ENCODE data around the gene ZNF716.

The ZNF716 gene

GRCh38 chr7:57404967-57405421 lies 45.0 kb upstream of the ZNF716 start:
- Histone ChIP-seq H3K9me3 (ENCODE audit: control insufficient read depth, low read length) (no peaks in the 10 kb centered on the region), H2AFZ (no peak overlapping the region), H3K36me3 (ENCODE audit: control insufficient read depth, insufficient read depth, low read length) (no peaks in the 10 kb centered on the region), H3K9ac (no peak overlapping the region), H3K4me2 (ENCODE audit: low read length) (no peak overlapping the region), H3K27ac (no peak overlapping the region), H3K4me1 (no peaks in the 10 kb centered on the region), H3K4me3 (ENCODE audit: low read depth, low read length) (no peak overlapping the region), H3K79me2 (no peaks in the 10 kb centered on the region), H3K27me3 (ENCODE audit: control insufficient read depth, insufficient read depth, low read length) (no peaks in the 10 kb centered on the region)
- TF ChIP-seq CTCF (IDR thresholded peaks at IDR 0.05), result no peak

DNA sequence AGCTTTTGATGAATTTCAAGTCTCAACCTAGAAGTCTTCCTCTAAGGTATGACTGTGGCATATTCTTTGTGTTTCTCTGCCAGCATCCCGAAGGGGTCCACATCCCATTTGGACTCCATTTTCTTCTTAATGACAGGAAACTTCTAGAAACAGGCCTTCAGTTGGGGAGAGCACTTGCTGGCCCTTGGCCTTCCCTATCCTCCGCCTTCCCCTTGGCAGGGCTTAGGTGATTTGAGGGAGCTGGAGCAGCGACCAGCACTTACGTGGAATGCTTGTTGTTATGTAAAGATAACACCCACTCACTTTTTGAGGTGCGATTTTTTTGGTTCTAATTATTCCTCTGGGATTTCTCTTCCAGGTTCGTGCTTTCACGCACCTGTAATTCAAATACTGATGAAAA lies 42.9 kb upstream of the ZNF716 start:
- no peak overlapping the region for H3K27ac ChIP-seq
- H2AFZ ChIP-seq, result no peak overlapping the region
- H3K79me2 ChIP-seq, result no peaks in the 10 kb centered on the region
- H3K4me2 ChIP-seq (ENCODE audit: low read length), result no peak overlapping the region
- no peak overlapping the region for H3K4me3 ChIP-seq (ENCODE audit: low read depth, low read length)
- no peaks in the 10 kb centered on the region for H3K9me3 ChIP-seq (ENCODE audit: control insufficient read depth, low read length)
- no peaks in the 10 kb centered on the region for H3K36me3 ChIP-seq (ENCODE audit: control insufficient read depth, insufficient read depth, low read length)
- no peaks in the 10 kb centered on the region for H3K27me3 ChIP-seq (ENCODE audit: control insufficient read depth, insufficient read depth, low read length)
- no peak overlapping the region for H3K9ac ChIP-seq
- no peaks in the 10 kb centered on the region for H3K4me1 ChIP-seq
- TF ChIP-seq CTCF (IDR thresholded peaks at IDR 0.05), result no peak

- H3K27me3 ChIP-seq (ENCODE audit: control insufficient read depth, insufficient read depth, low read length), result no peaks in the 10 kb centered on the region
- H3K9me3 ChIP-seq (ENCODE audit: control insufficient read depth, low read length), result no peaks in the 10 kb centered on the region
- no peak overlapping the region for H3K9ac ChIP-seq
- H3K79me2 ChIP-seq, result no peaks in the 10 kb centered on the region
- H3K4me1 ChIP-seq, result no peaks in the 10 kb centered on the region
- H3K36me3 ChIP-seq (ENCODE audit: control insufficient read depth, insufficient read depth, low read length), result no peaks in the 10 kb centered on the region
- H3K27ac ChIP-seq, result no peak overlapping the region
- no peak overlapping the region for H3K4me2 ChIP-seq (ENCODE audit: low read length)
- no peak for TF ChIP-seq CTCF (IDR thresholded peaks at IDR 0.05)
- H3K4me3 ChIP-seq (ENCODE audit: low read depth, low read length), result no peak overlapping the region
- no peak overlapping the region for H2AFZ ChIP-seq
Observed at GRCh38 chr7:57412168-57412567, 37.8 kb upstream of the ZNF716 start.

GRCh38 chr7:57412618-57413017 lies 37.4 kb upstream of the ZNF716 start:
- Histone ChIP-seq H3K4me2 (ENCODE audit: low read length) (no peak overlapping the region), H3K27me3 (ENCODE audit: control insufficient read depth, insufficient read depth, low read length) (no peaks in the 10 kb centered on the region), H3K36me3 (ENCODE audit: control insufficient read depth, insufficient read depth, low read length) (no peaks in the 10 kb centered on the region), H2AFZ (no peak overlapping the region), H3K79me2 (no peaks in the 10 kb centered on the region), H3K9me3 (ENCODE audit: control insufficient read depth, low read length) (no peaks in the 10 kb centered on the region), H3K4me1 (no peaks in the 10 kb centered on the region), H3K9ac (no peak overlapping the region), H3K4me3 (ENCODE audit: low read depth, low read length) (no peak overlapping the region), H3K27ac (no peak overlapping the region)
- TF ChIP-seq CTCF (IDR thresholded peaks at IDR 0.05), result no peak

GRCh38 chr7:57413529-57414398 lies 36.2 kb upstream of the ZNF716 start:
- Histone ChIP-seq H3K4me2 (ENCODE audit: low read length) (no peak overlapping the region), H2AFZ (no peak overlapping the region), H3K4me3 (ENCODE audit: low read depth, low read length) (no peak overlapping the region), H3K27ac (no peak overlapping the region), H3K79me2 (no peaks in the 10 kb centered on the region), H3K9me3 (ENCODE audit: control insufficient read depth, low read length) (no peaks in the 10 kb centered on the region), H3K36me3 (ENCODE audit: control insufficient read depth, insufficient read depth, low read length) (no peaks in the 10 kb centered on the region), H3K9ac (no peak overlapping the region), H3K4me1 (no peaks in the 10 kb centered on the region), H3K27me3 (ENCODE audit: control insufficient read depth, insufficient read depth, low read length) (no peaks in the 10 kb centered on the region)
- TF ChIP-seq CTCF (IDR thresholded peaks at IDR 0.05), result no peak

Measured in parathyroid adenoma (tissue), 2 donors.